ENCODE measurements around the gene PARD3.

DNA sequence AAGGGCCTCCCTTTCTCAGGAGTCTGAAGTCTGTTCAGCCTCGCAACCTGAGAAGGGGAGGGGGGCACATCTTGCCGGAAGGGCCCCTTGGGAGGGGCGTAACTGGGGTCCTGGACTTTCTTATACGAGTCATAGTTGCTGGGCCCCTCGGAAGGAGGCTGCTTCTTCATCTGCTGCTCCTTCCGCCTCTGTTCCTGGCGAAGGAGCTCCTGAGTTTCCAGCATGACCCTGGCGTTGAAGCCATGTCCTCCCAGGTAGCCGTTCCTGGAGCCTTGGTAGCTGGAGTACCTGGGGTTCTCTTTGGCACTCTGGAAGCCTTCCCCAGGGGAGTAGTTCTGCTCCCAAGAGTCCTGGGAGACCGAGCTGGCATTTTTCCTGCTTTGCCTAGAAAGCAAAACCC is 703.9 kb downstream of the PARD3 start:
- TF ChIP-seq, protein P1, sequence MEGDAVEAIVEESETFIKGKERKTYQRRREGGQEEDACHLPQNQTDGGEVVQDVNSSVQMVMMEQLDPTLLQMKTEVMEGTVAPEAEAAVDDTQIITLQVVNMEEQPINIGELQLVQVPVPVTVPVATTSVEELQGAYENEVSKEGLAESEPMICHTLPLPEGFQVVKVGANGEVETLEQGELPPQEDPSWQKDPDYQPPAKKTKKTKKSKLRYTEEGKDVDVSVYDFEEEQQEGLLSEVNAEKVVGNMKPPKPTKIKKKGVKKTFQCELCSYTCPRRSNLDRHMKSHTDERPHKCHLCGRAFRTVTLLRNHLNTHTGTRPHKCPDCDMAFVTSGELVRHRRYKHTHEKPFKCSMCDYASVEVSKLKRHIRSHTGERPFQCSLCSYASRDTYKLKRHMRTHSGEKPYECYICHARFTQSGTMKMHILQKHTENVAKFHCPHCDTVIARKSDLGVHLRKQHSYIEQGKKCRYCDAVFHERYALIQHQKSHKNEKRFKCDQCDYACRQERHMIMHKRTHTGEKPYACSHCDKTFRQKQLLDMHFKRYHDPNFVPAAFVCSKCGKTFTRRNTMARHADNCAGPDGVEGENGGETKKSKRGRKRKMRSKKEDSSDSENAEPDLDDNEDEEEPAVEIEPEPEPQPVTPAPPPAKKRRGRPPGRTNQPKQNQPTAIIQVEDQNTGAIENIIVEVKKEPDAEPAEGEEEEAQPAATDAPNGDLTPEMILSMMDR (IDR thresholded peaks at IDR 0.05; ENCODE audit: extremely low read depth in 1 of 2, insufficient read depth in 1 of 2, low read depth in 1 of 2, low read length in 2 of 2): no peak
- TF ChIP-seq EZH2 (IDR thresholded peaks at IDR 0.05; ENCODE audit: borderline replicate concordance, low read depth, low read length, severe bottlenecking): no peak
- no peak for TF ChIP-seq POLR2A (IDR thresholded peaks at IDR 0.05; ENCODE audit: low read depth, low read length)
- TF ChIP-seq JUN (IDR thresholded peaks at IDR 0.05; ENCODE audit: borderline replicate concordance, insufficient read depth, insufficient read length, low read depth): no peak
- TF ChIP-seq, protein P2, sequence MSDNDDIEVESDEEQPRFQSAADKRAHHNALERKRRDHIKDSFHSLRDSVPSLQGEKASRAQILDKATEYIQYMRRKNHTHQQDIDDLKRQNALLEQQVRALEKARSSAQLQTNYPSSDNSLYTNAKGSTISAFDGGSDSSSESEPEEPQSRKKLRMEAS (IDR thresholded peaks at IDR 0.05; ENCODE audit: insufficient read depth, insufficient read length): no peak
- no peak for TF ChIP-seq POLR2AphosphoS5 (IDR thresholded peaks at IDR 0.05; ENCODE audit: insufficient read depth, low read depth, low read length)
- TF ChIP-seq MYC (IDR thresholded peaks at IDR 0.05; ENCODE audit: low read depth, low read length): no peak
